H1 (cell line): ENCODE data around the gene ATXN3. TPM values are rescaled to one million over a fixed set of nuclear protein-coding genes. Genes with fewer than 3 reads are reported as not detected.

Experiments
- CTCF ChIA-PET: fragments of 300-600 bp; sonication (Branson Sonifier 250); formaldehyde crosslinking; loops from one replicate; lab custom pipeline; 2021; ENCODE audit not compliant: partially characterized antibody; lab: Charles Lee
- POLR2A ChIA-PET: fragments of 300-600 bp; sonication (Branson Sonifier 250); formaldehyde crosslinking; loops from one replicate; lab custom pipeline; 2021; ENCODE audit warnings: inconsistent platforms; ENCODE audit not compliant: partially characterized antibody; lab: Charles Lee
- DNase-seq, 2 experiments: peaks; one replicate each; pipeline versions ENCODE4 v3.0.0 to v3.0.0-alpha.2; 2010 to 2022; ENCODE audit warnings: low spot score in 2 of 2, low read depth in 1 of 2, mixed read lengths in 1 of 2
- FAIRE-seq: peaks from 2 replicates; lab custom pipeline; 2011; peaks lifted over from hg19 to GRCh38; lab: Jason Lieb, UNC
- H2AFZ ChIP-seq: 2 replicates; pipeline ENCODE4 v1.8.1; 2012; ENCODE audit warnings: low read length, inconsistent platforms
- H2AK5ac ChIP-seq: 2 replicates; pipeline ENCODE4 v1.6.1; 2013; ENCODE audit warnings: low read depth, low read length
- H2BK120ac ChIP-seq: replicated peaks from 2 replicates; pipeline ENCODE3; 2013; ENCODE audit warnings: low read depth, low read length, inconsistent platforms
- H2BK12ac ChIP-seq: 2 replicates; pipeline ENCODE4 v1.6.1; 2013; ENCODE audit warnings: low read depth, low read length
- H2BK15ac ChIP-seq: 2 replicates; pipeline ENCODE4 v1.6.1; 2013; ENCODE audit warnings: low read length
- H2BK20ac ChIP-seq: 2 replicates; pipeline ENCODE4 v1.6.1; 2013; ENCODE audit warnings: low read length
- H2BK5ac ChIP-seq: 2 replicates; pipeline ENCODE4 v1.6.1; 2013; ENCODE audit warnings: low read depth, low read length
- H3K14ac ChIP-seq: 2 replicates; pipeline ENCODE4 v1.6.1; 2013; ENCODE audit warnings: inconsistent platforms; ENCODE audit not compliant: insufficient read length
- H3K18ac ChIP-seq: 2 replicates; pipeline ENCODE4 v1.6.1; 2013; ENCODE audit warnings: low read length; ENCODE audit errors: extremely low read depth
- H3K23ac ChIP-seq: 2 replicates; pipeline ENCODE4 v1.6.1; 2013; ENCODE audit warnings: inconsistent platforms; ENCODE audit not compliant: insufficient read length
- H3K23me2 ChIP-seq: 2 replicates; pipeline ENCODE4 v1.6.1; 2013; ENCODE audit warnings: low read depth, low read length
- H3K27ac ChIP-seq: 2 replicates; pipeline ENCODE4 v1.6.1; 2011; ENCODE audit warnings: low read depth, low read length, inconsistent platforms
- H3K27me3 ChIP-seq, 4 experiments: replicated peaks in 1 of 4; 1 replicate in 1 of 4; 2 replicates in 3 of 4; pipeline versions ENCODE4 v1.6.1 to v1.8.1; 2011 to 2013; ENCODE audit warnings: low read length in 3 of 4, mild to moderate bottlenecking in 3 of 4, inconsistent platforms in 2 of 4, mixed read lengths in 2 of 4, moderate library complexity in 1 of 4; ENCODE audit not compliant: control insufficient read depth in 3 of 4, insufficient read depth in 3 of 4; ENCODE audit errors: extremely low read depth in 1 of 4
- H3K36me3 ChIP-seq, 4 experiments: 2 replicates each; pipeline versions ENCODE4 v1.6.1 to v1.8.1; 2011 to 2013; ENCODE audit warnings: mild to moderate bottlenecking in 4 of 4, low read length in 3 of 4, moderate library complexity in 2 of 4, control low read depth in 1 of 4, inconsistent platforms in 1 of 4; ENCODE audit not compliant: insufficient read depth in 4 of 4, control insufficient read depth in 2 of 4
- H3K4ac ChIP-seq: replicated peaks from 2 replicates; pipeline ENCODE3; 2013; ENCODE audit warnings: low read length, low read depth, mixed read lengths, inconsistent platforms; ENCODE audit not compliant: insufficient read length
- H3K4me1 ChIP-seq, 4 experiments: replicated peaks in 1 of 4; 1 replicate in 1 of 4; 2 replicates in 3 of 4; pipeline versions ENCODE4 v1.6.1 to v1.8.1; 2011 to 2013; ENCODE audit warnings: low read length in 3 of 4, inconsistent platforms in 2 of 4, mixed read lengths in 1 of 4; ENCODE audit not compliant: insufficient read depth in 4 of 4, control insufficient read depth in 3 of 4
- H3K4me2 ChIP-seq, 2 experiments: 2 replicates each; pipeline versions ENCODE4 v1.6.1 to v1.8.1; 2011 to 2013; ENCODE audit warnings: low read depth in 2 of 2, low read length in 2 of 2, control low read depth in 1 of 2, inconsistent platforms in 1 of 2, mild to moderate bottlenecking in 1 of 2; ENCODE audit not compliant: insufficient read depth in 1 of 2
- H3K4me3 ChIP-seq, 4 experiments: fragments of 200-600, 300-600 bp in 1 of 4; sonication (generic), shearing (Covaris generic), sonication (Bioruptor Twin) in 1 of 4; 2 replicates each; pipeline versions ENCODE4 v1.5.1 to v1.8.1; 2011 to 2016; ENCODE audit warnings: low read length in 4 of 4, low read depth in 3 of 4, control low read depth in 2 of 4, inconsistent platforms in 2 of 4, mild to moderate bottlenecking in 2 of 4, mixed read lengths in 1 of 4, moderate library complexity in 1 of 4; ENCODE audit not compliant: insufficient read depth in 2 of 4; ENCODE audit errors: extremely low read depth in 1 of 4
- H3K56ac ChIP-seq: replicated peaks from 2 replicates; pipeline ENCODE3; 2013; ENCODE audit warnings: low read depth, mild to moderate bottlenecking, mixed read lengths, low read length, inconsistent platforms; ENCODE audit not compliant: insufficient read length
- H3K79me1 ChIP-seq: 2 replicates; pipeline ENCODE4 v1.6.1; 2013; ENCODE audit warnings: low read depth, low read length, control low read depth
- H3K79me2 ChIP-seq, 2 experiments: 2 replicates each; pipeline versions ENCODE4 v1.6.1 to v1.8.1; 2012 to 2013; ENCODE audit warnings: low read length in 2 of 2, mild to moderate bottlenecking in 2 of 2, inconsistent platforms in 1 of 2; ENCODE audit not compliant: insufficient read depth in 2 of 2, control insufficient read depth in 1 of 2
- H3K9ac ChIP-seq, 4 experiments: replicated peaks in 1 of 4; 1 replicate in 1 of 4; 2 replicates in 3 of 4; pipeline versions ENCODE4 v1.6.1 to v1.8.1; 2011 to 2013; ENCODE audit warnings: low read depth in 3 of 4, low read length in 3 of 4, control low read depth in 2 of 4, mild to moderate bottlenecking in 2 of 4, moderate library complexity in 2 of 4, inconsistent platforms in 1 of 4; ENCODE audit errors: extremely low read depth in 1 of 4
- H3K9me3 ChIP-seq, 2 experiments: 2 replicates each; pipeline versions ENCODE4 v1.6.1 to v1.8.1; 2012 to 2013; ENCODE audit warnings: mild to moderate bottlenecking in 2 of 2, moderate library complexity in 2 of 2, control low read depth in 1 of 2, inconsistent platforms in 1 of 2, low read depth in 1 of 2, low read length in 1 of 2, mixed read lengths in 1 of 2; ENCODE audit not compliant: insufficient read depth in 2 of 2
- H4K20me1 ChIP-seq, 2 experiments: replicated peaks in 1 of 2; 2 replicates each; pipeline versions ENCODE3 to v1.8.1; 2011 to 2013; ENCODE audit warnings: inconsistent platforms in 2 of 2, low read length in 2 of 2, mild to moderate bottlenecking in 1 of 2; ENCODE audit not compliant: insufficient read depth in 2 of 2, control insufficient read depth in 1 of 2
- H4K5ac ChIP-seq: 2 replicates; pipeline ENCODE4 v1.6.1; 2013; ENCODE audit warnings: low read length, low read depth, mixed read lengths, inconsistent platforms; ENCODE audit not compliant: insufficient read length
- H4K8ac ChIP-seq: 2 replicates; pipeline ENCODE4 v1.8.0; 2013; ENCODE audit warnings: mild to moderate bottlenecking, moderate library complexity, low read length, inconsistent platforms; ENCODE audit not compliant: insufficient read depth; ENCODE audit errors: extremely low read depth
- H4K91ac ChIP-seq: replicated peaks from 2 replicates; pipeline ENCODE3; 2013; ENCODE audit warnings: low read length, mixed read lengths, inconsistent platforms; ENCODE audit not compliant: insufficient read length
- HDAC2 ChIP-seq, 2 experiments: fragments of 300-600 bp in 1 of 2; sonication (generic) in 1 of 2; IDR thresholded peaks; 2 replicates each; pipeline ENCODE4 v1.6.1; 2011 to 2012; ENCODE audit warnings: low read depth in 2 of 2, low read length in 2 of 2, mild to moderate bottlenecking in 2 of 2, moderate library complexity in 2 of 2, borderline replicate concordance in 1 of 2, inconsistent platforms in 1 of 2
- HDAC6 ChIP-seq: IDR thresholded peaks from one replicate; pipeline ENCODE4 v1.7.1; 2012; ENCODE audit warnings: low read depth, mild to moderate bottlenecking, inconsistent platforms, low read length, moderate library complexity
- KDM1A ChIP-seq: fragments of 200-600, 300-600 bp; sonication (generic); IDR thresholded peaks from 2 replicates; pipeline ENCODE4 v1.7.1; 2016; ENCODE audit warnings: mild to moderate bottlenecking, low read length, borderline replicate concordance
- RAD21 ChIP-seq, 2 experiments: IDR thresholded peaks in 1 of 2; conservative IDR thresholded peaks in 1 of 2; 2 replicates each; pipeline ENCODE4 v1.6.1; 2011; ENCODE audit warnings: low read depth in 2 of 2, low read length in 2 of 2, improper control_type of control experiment in 1 of 2, inconsistent platforms in 1 of 2, mild to moderate bottlenecking in 1 of 2, moderate library complexity in 1 of 2
- SAP30 ChIP-seq: fragments of 300-600 bp; sonication (generic); IDR thresholded peaks from 2 replicates; pipeline ENCODE4 v1.7.1; 2012; ENCODE audit warnings: low read length, moderate library complexity, mild to moderate bottlenecking, inconsistent platforms; ENCODE audit not compliant: insufficient read depth, insufficient replicate concordance
- SIRT6 ChIP-seq: IDR thresholded peaks from one replicate; pipeline ENCODE4 v1.7.1; 2012; ENCODE audit warnings: low read length, inconsistent platforms
- WGBS, 2 experiments: shearing (Covaris generic) in 1 of 2; methylation state at CpG; one replicate each; pipeline versions ENCODE4 v1.1.6 to v1.1.7; 2013 to 2015; ENCODE audit warnings: low lambda C conversion rate in 2 of 2, mixed read lengths in 2 of 2, inconsistent platforms in 1 of 2, low coverage in 1 of 2, missing lambda C conversion rate in 1 of 2; ENCODE audit not compliant: insufficient replicate concordance in 2 of 2, insufficient coverage in 1 of 2, insufficient read length in 1 of 2; ENCODE audit errors: extremely low coverage in 1 of 2, missing lambda C conversion rate in 1 of 2; 5-methylcytosine and 5-hydroxymethylcytosine counted together
- long read RNA-seq, 2 experiments: library from RNA in 1 of 2; library from capped mRNA in 1 of 2; stranded (forward); transcript quantifications; one replicate each; pipeline ENCODE4 v2.0.0, GENCODE V29; 2021; ENCODE audit warnings: inconsistent platforms in 1 of 2
- polyA minus RNA-seq, 3 experiments: library from RNA; depleted of rRNA, polyadenylated mRNA; stranded (reverse); fragments of >200 nt; gene quantifications; 1 replicate in 2 of 3; 2 replicates in 1 of 3; pipeline ENCODE4 v1.2.3, GENCODE V29; 2011
- polyA plus RNA-seq, 7 experiments: library from polyadenylated mRNA; depleted of rRNA in 3 of 7; stranded (reverse) in 5 of 7; unstranded in 2 of 7; fragments of >200 nt in 5 of 7; fragments of 200-250 nt in 2 of 7; gene quantifications; 1 replicate in 5 of 7; 2 replicates in 1 of 7; 4 replicates in 1 of 7; pipeline versions ENCODE4 v1.2.1 to v1.2.3, GENCODE V29; 2011 to 2013; ENCODE audit warnings: missing spikeins in 2 of 7, mixed read lengths in 2 of 7
- total RNA-seq: library from RNA; stranded (reverse); fragmentation: NEBNext Ultra II Directional; extraction: Animal tissue kit (Norgen Biotek cat#: 25700); gene quantifications from 2 replicates; pipeline ENCODE4 v1.2.1, GENCODE V29; 2021

Gene ATXN3
- total RNA-seq: 31.7 and 37.2 TPM in 2 replicates
- 4.1 and 8.8 TPM in 2 replicates for polyA plus RNA-seq (2011; rRNA removed)
- polyA plus RNA-seq (2011; cell fraction: cytosol; rRNA removed): 15.8 TPM
- polyA plus RNA-seq (2011; cell fraction: nucleus; rRNA removed): 8.5 TPM
- 28.9 to 51.8 TPM (median 34.5 TPM) in 4 replicates for polyA plus RNA-seq (2012, experiment 1 of 2)
- 3.5 TPM for polyA plus RNA-seq (2012, experiment 2 of 2)
- 16.3 TPM for polyA plus RNA-seq (2013, experiment 1 of 2)
- polyA plus RNA-seq (2013, experiment 2 of 2): 15.7 TPM
- 14.6 and 19.1 TPM in 2 replicates for polyA minus RNA-seq (2011; rRNA and poly(A)+ RNA removed)
- 11.7 TPM for polyA minus RNA-seq (2011; cell fraction: cytosol; rRNA and poly(A)+ RNA removed)
- 26.7 TPM for polyA minus RNA-seq (2011; cell fraction: nucleus; rRNA and poly(A)+ RNA removed)
- long read RNA-seq, experiment 1, full-length matches to known transcripts: 3 of 15 reads
- long read RNA-seq, experiment 1, partial matches to known transcripts: 4 of 15 reads
- long read RNA-seq, experiment 1, other reads (novel, unspliced or antisense): 8 of 15 reads
- long read RNA-seq, experiment 2, full-length matches to known transcripts: 42 of 61 reads
- long read RNA-seq, experiment 2, partial matches to known transcripts: 7 of 61 reads
- long read RNA-seq, experiment 2, other reads (novel, unspliced or antisense): 12 of 61 reads

DNA sequence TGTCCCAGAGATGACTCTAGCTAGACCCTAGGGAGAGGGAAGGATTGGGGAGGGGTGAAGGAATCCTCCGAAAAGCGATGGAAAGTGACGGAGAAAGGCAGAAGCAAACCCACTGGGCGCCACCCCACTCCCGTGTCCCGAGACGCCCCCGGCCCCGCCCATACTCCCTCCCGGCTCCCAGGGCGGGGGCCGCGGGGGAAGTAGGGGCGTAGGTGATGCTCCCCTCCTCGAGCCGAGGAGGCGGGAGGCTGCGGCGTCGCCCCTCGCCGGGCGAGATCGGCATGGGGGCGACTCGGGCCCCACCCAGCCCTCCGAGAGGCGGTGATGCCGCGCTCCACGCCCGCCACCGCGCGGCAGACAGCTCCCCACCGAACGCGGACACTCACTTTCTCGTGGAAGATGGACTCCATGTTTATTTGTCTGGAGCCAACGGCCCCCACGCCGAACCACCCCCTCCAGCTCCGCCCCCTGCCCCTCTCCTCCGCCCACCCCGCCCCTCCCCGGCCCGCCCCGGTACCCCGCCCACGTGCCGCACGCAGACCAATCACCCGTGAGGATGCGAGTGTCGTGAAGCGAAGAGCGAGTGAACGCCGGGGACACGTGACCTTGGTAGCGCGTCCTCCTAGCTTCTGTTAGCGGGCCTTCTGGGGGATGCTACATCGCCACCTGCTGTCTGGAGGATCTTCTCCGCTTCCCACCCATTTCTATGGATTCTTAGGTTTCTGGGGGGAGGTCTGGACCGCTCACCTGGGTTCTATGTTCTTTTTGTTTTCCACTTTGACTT is at the start of gene ATXN3:
TSS of gene ATXN3 (minus strand) at position 440 of the 784 bp plus-strand sequence. CDS start at position 410, 30 bp downstream.
- H2BK20ac ChIP-seq: no peak within 1 kb of the TSS
- no peak within 1 kb of the TSS for H3K23ac ChIP-seq
- H3K36me3 ChIP-seq: no peaks in the 10 kb centered on the region
- peaks cover 8% of the 10 kb centered on the region for H3K23me2 ChIP-seq
- H3K14ac ChIP-seq: no peak within 1 kb of the TSS
- peak within 1 kb of the TSS; percentile 69 to 97 (median 86) for H3K4me3 ChIP-seq
- POLR2A ChIA-PET: interaction anchor here (0.6 to 4.5 kb wide), 8 partner anchors 9 to 71 kb away, joined by 3 to 66 read pairs (median 6); partner anchors contain the start of genes CPSF2, NDUFB1 and TRIP11
- no peak within 1 kb of the TSS for H3K4ac ChIP-seq
- H3K27ac ChIP-seq: peak within 1 kb of the TSS; percentile 37; the same call in 1 of the 2 replicates
- H4K8ac ChIP-seq: peak within 1 kb of the TSS; percentile 95; the same call in 1 of the 2 replicates
- H3K79me2 ChIP-seq: peaks cover 11 to 49% of the 10 kb centered on the region in 2 experiments
- peak within 1 kb of the TSS; percentile 81; the same call in 1 of the 2 replicates for H3K18ac ChIP-seq
- 0 out of 2 replicates have a peak within 1 kb of the TSS, but pooled peaks have one; percentile 3 for H2BK12ac ChIP-seq
- no peaks in the 10 kb centered on the region for H3K27me3 ChIP-seq
- FAIRE-seq: peak; percentile 88
- H3K56ac ChIP-seq: peak within 1 kb of the TSS; percentile 49
- H3K4me1 ChIP-seq: peaks cover 4 to 7% (median 6%) of the 10 kb centered on the region in 4 experiments; a peak in 6 of 7 replicates
- no peak within 1 kb of the TSS for H2AK5ac ChIP-seq
- WGBS, 2 experiments: 5% methylated on average over 9 of the region's 66 CpGs; no CpG with 5 or more reads in 1 of the 2 experiments
- H4K20me1 ChIP-seq: peaks cover 2 to 4% of the 10 kb centered on the region in 2 experiments
- H3K79me1 ChIP-seq: peaks cover 10% of the 10 kb centered on the region
- peak; percentile 86 to 91 for DNase-seq
- peak within 1 kb of the TSS; percentile 67 to 85 (median 80) for H3K9ac ChIP-seq
- H4K91ac ChIP-seq: peak within 1 kb of the TSS; percentile 52
- peak within 1 kb of the TSS; percentile 60; the same call in 1 of the 2 replicates for H2BK5ac ChIP-seq
- H3K4me2 ChIP-seq: peak within 1 kb of the TSS; percentile 71 to 76
- CTCF ChIA-PET: interaction anchor here (0.8 to 4.5 kb wide), 15 partner anchors 9 to 690 kb away, joined by 3 to 45 read pairs (median 4); partner anchors contain the start of genes CPSF2, NDUFB1 and TRIP11
- H4K5ac ChIP-seq: peak within 1 kb of the TSS; percentile 35
- H2BK15ac ChIP-seq: no peak within 1 kb of the TSS
- no peak within 1 kb of the TSS for H2BK120ac ChIP-seq
- no peaks in the 10 kb centered on the region for H3K9me3 ChIP-seq
- H2AFZ ChIP-seq: peak within 1 kb of the TSS; percentile 19
- TF ChIP-seq SIRT6: no peak
- TF ChIP-seq HDAC2 (IDR thresholded peaks at IDR 0.05; ENCODE audit: borderline replicate concordance in 1 of 2, low read depth in 2 of 2, low read length in 2 of 2): no peak
- peak; percentile 10 to 27; a peak in 2 of 4 replicates for TF ChIP-seq RAD21 (IDR thresholded peaks at IDR 0.05 in 1 of 2, conservative IDR thresholded peaks at IDR 0.05 in 1 of 2; ENCODE audit: low read depth in 2 of 2, low read length in 2 of 2)
- TF ChIP-seq HDAC6: no peak
- TF ChIP-seq SAP30: peak; percentile 12
- TF ChIP-seq KDM1A: no peak
